GM21825 (cell line): ENCODE measurements around the gene CYP2W1.
A peak's percentile ranks its signal among the peaks of the same experiment; 100 is the strongest.
"Not testable (repeated sequence)": the region's sequence is repeated elsewhere in the genome, so short reads cannot be mapped to it uniquely, and the experiment has no call there.

Source experiments
- ATAC-seq: cut with Tn5 transposase; IDR thresholded peaks from one replicate; pipeline ENCODE4 v1.9.1; 2021; ENCODE audit warnings: mild to moderate bottlenecking, moderate library complexity; ENCODE audit not compliant: unreplicated experiment

CYP2W1 gene, protein sequence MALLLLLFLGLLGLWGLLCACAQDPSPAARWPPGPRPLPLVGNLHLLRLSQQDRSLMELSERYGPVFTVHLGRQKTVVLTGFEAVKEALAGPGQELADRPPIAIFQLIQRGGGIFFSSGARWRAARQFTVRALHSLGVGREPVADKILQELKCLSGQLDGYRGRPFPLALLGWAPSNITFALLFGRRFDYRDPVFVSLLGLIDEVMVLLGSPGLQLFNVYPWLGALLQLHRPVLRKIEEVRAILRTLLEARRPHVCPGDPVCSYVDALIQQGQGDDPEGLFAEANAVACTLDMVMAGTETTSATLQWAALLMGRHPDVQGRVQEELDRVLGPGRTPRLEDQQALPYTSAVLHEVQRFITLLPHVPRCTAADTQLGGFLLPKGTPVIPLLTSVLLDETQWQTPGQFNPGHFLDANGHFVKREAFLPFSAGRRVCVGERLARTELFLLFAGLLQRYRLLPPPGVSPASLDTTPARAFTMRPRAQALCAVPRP

DNA sequence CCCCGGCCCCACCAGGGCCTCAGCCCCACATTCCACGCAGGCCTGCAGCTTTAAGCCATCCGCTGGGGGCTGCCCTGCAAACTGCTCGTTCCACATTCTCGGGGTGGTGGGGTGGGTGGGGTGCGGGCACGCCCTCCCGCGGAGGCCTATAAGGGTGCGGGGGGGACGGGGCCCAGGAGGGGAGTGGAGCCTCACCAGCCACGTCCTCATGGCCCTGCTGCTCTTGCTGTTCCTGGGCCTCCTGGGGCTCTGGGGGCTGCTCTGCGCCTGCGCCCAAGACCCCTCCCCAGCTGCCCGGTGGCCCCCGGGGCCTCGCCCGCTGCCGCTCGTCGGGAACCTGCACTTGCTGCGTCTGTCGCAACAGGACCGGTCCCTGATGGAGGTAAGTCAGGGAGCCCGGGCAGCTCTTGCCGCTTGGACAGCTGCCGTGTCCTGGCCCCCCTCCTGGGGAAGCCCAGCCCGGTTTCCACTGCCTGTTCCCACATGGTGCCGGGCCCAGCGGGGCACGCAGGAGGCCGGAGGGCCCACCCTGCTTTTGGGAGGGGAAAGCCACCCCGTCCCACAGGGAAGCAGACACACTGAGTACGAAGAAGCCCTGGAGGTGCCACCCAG lies at the start of gene CYP2W1:
TSS of gene CYP2W1 (plus strand) at position 178 of the 612 bp plus-strand sequence. CDS start at position 209, 31 bp downstream.
- no peak for ATAC-seq

DNA sequence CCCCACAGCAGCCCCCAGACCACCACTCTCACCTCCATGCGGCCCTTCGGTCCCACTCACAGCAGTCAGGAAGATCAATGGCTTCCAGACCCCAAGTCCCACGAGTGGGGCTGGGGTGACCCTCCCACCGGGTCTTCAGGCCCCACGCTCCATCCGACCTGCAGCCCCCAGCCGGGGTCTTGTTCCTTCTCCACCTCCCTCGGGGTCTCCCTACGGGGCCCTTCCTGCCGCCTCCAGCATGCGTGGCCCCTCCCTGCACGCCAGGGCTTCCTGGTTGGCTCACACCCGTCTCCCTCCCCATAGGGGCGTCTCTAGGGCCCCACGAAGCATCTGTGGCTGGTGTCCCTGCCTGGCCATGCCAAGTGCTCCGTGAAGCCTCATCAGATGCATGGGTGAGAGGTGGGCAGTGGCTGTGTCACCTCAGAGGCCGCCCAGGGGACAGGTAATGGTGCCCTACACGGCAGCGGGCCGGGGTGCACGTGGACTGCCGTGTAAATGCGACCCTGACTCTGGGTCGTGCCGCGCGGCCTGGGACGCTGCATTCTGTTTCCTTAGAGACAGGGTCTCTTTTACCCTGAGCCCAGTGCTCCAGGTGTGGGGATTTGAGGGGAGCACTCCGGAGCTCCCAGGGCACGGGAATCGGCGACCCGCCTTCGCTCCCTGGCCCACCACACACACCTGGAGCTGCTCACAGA lies 48.4 kb upstream of the CYP2W1 start:
- ATAC-seq = no peak

DNA sequence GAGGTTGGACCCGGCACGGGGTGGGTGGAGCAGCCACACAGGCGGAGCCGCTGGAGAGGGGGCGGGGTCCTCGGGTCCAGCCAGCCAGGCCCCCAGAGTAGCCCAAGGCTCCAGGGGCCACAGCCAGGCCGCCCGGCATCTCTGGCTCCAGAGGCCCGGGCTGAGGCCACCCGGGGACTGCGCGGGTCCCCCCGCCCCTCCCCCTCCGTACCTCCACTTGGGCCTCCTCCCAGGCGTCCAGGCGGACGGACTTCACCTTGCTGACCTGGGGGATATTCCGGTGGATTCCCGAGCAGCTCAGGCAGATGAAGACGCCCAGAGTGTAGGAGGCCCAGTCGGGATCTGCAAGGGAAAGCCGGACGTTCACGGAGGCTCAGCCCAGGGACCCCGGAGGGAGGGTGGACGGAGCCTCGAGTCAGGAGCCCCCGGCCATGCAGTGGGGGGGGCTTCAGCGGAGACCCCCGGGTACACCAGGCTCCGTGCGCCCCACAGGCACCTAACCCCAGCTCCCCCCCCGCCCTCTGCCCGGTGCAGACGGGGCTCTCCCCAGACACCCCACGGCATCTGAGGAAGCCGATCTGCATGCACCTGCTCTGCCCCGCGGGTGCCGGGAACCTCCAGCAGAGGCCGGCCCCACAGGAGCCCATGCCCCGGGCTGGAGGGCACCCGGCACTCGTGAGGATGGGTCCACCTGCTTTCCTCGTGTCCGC lies 47.7 kb upstream of the CYP2W1 start:
- ATAC-seq = no peak

DNA sequence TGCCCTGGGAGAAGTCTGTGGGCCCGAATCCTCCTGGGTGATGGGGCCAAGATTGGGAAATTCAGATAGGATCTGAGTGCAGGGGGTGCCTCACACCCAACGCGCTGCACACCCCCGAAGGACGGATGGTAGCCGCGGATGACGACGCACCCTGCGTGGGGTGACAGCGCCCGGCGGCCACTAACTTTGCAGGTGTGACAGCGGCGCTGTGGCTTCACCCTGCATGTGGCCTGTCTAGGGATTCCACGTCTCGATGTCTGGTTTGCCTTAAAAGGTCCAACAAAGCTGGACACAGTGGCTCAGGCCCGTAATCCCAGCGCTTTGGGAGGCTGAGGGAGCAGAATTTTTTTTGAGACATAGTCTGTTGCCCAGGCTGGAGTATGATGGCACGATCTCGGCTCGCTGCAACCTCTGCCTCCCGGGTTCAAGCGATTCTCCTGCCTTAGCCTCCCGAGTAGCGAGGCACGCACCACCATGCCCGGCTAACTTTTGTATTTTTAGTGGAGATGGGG lies 47.1 kb upstream of the CYP2W1 start:
- no peak for ATAC-seq

DNA sequence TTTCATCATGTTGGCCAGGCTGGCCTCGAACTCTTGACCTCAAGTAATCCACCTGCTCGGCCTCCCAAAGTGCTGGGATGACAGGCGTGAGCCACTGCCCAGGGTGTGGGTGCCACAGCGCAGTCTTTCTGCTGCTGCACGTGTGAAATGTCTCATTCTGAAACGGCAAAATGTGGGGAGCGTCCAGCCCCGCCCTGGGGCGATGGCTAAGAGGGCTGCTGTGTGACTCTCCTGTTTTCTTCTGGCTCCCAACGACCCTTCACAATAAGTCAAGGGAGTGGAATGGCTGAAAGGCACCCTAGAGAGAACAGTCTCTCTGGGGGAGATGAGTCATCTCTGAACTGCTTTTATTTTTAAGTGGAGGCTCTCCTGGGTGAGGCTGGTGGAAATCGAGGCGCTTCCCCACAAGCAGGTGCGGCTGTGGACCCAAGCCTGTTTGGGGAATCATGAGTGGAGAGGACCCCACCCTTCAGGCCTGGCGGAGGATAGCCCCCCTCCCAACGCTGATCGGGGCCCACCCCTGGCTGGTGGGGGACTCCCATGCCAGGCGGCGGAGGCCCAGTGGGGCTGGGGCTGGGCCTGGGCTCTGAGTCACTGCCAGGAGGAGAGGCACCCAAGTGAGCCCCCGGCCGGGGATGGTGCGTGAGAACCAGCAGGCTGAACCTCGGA lies 46.5 kb upstream of the CYP2W1 start:
- ATAC-seq = peak; percentile 70

DNA sequence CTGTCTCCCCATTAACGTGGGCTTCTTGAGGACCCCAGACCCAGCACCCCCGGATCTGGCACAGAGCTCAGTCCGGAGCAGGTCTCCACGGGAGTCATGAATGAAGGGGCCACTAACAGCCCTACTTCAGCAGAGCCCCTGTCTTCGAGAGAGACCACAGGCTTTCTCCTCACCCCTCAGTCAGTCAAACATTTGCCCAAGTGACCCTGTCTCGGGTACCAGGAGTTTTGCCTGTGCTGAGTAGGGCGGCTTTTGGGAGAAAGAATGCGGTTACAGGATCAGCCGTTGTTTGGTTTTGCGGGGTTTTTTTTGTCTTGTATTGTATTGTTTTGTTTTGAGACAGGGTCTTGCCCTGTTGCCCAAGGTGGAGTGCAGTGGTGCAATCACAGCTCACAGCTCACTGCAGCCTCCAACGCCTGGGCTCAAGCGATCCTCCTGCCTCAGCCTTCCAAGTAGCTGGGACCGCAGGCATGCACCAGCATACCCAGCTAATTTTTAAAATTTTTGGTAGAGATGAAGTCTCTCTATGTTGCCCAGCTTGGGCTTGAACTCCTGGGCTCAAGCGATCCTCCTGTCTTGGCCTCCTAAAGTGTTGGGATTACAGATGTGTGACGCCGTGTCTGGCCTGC lies 45.0 kb upstream of the CYP2W1 start:
- no peak for ATAC-seq

DNA sequence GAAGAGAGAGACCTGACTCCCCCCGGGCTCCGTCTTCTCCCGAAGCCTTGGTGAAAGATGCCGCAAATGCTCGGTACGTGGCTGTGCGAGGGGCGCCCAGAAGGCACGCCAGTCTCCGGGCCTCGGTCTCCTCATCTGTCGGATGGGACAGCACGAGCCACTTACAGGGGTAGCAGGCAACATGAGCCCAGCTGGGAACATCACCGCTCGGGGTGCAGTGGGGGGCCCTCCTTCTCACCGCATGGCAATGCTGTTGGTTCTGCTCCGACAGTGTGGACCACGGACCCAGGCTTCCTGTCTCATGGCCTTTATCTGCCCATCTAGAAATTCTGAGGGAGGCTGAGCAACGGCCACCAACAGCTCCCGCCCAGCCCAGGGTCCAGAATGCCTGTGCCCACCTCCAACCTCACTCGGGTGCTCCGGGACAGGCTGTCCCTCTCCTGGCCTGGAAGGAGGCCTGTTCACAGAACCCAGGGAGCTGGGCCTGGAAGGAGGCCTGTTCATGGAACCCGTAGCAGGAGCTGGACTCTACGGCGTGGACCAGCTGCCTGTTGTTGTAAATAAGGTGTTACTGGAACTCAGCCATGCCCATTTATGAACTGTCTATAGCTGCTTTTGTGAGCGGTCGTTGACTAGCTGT lies 44.3 kb upstream of the CYP2W1 start:
- ATAC-seq = no peak

DNA sequence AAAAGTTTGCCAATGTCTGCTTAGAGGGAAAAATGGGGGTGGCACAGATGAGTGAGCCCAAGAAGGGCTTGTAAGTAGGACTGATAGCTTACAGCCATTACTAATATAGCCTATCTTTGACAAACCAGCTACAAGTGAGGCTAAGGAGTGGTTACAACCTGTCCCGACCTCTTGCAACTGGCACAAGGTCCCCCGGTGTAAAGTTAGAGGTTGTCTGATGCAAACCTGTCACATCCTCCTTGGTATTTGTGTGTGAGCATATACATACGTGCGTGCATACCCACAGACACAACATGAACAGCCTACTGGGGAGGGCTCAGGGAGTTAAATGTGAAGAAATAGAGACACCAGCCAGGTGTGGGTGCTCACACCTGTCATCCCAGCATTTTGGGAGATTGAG lies 43.1 kb upstream of the CYP2W1 start:
- ATAC-seq = no peak

DNA sequence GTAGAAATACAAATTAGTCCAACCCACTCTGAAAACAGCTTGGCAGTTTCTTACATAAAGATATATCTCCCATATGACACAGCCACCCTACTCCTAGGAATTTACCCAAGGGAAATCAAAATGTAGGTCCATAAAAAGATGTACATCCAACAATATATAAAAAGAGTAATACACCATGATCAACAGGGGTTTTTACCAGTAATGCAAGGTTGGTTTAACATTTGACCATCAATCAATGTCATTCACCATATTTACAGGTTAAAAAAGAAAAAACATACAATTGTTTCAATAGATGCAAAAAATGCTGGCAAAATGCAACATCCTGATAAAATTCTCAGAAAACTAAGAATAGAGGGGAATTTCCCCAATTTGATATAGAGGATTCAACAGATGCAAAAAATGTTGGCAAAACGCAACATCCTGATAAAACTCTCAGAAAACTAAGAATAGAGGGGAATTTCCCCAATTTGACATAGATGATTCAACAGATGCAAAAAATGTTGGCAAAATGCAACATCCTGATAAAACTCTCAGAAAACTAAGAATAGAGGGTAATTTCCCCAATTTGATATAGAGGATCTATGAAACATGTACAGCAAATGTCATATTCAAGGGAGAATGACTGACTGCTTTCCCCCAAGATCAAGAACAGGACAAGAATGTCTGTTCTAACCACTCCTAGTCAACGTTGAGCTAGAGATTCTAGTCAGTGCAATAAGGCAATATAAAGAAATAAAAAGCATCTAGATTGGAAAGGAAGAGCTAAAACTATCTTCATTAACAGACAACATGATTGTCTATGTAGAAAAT lies 42.2 kb upstream of the CYP2W1 start:
- ATAC-seq = no peak

DNA sequence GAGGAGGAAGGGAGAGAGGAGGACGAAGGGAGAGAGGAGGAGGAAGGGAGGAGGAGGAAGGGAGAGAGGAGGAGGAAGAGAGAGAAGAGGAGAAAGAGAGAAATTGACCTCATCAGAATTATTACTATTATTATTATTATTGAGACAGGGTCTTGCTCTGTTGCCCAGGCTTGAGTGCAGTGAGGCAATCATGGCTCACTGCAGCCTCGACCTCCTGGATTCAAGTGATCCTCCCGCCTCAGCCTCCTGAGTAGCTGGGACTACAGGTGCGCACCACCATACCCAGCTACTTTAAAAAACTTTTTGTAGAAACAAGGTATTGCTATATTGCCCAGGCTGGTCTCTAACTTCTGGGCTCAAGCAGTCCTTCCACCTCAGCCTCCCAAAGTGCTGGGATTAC lies 39.2 kb upstream of the CYP2W1 start:
- ATAC-seq = not testable (repeated sequence)

DNA sequence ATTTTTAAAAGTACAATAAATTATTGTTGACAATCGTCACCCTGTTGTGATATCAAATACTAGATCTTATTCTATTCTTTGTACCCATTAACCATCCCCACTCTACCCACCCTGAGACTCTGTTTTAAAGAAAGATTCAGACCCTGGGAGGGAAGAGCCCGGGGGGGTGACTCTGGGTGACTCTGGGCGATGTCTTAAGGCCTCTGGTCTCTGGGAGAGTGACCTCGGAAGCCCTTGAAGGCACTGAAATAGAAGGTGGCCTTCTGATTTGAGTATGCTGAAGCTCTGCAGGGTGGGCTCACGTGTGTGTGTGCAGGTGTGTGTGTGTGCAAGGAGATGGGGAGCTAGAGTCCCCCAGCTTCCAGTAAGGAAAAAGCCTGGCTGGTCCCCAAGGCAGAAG lies 38.2 kb upstream of the CYP2W1 start:
- ATAC-seq = no peak

DNA sequence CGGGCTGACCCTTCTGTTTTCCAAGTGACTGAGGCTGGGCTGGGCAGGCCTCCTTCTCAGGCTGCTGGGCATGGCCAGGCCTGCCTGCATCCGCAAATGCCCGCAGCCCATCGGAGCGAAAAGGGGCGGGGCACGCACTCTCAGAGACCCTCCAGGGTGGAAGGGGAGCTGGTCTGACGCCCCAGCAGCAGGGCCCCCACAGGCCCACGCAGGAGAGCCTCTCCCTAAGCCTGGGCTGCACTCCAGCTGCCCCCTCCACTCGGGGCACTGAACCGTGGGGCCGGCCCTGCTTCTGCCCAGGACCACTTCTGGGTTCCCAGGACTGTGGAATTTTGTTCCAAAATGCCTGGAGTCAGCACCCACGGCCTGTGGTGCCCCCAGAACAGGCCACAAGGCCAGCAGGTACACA lies 37.8 kb upstream of the CYP2W1 start:
- no peak for ATAC-seq

DNA sequence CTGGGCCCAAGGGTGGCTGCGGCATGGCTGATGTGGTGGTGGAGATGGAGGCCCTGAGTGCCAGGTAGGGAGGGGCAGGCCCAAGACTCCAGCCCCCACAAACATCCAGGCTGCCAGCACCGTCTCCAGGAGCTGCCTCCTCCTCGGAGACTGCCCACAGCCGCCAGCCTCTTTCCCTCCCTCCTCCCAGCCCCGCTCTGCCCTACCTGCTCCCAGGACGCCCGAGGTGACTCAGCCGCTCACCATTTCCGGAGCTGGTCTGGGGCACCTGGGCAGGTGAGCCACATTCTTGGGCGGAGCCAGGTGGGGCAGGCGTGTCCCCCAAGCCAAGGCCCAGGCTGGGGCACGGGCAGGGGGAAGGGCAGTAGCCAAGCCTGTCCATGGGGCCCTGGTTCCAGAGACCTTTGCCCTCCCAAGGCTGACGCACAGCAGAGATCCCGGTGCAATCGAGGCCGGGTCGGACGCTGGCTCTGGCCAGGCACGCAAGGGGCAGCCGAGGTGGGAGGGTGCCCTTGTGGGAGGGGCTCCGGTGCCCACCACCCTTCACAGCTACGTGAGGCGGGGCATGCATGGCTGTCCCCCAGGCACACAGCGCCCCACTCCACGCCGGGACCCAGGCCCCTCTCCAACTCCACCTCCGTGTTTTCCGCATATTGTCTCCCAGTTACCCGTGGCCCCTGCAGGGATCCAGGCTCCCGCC lies 37.3 kb upstream of the CYP2W1 start:
- ATAC-seq = no peak

DNA sequence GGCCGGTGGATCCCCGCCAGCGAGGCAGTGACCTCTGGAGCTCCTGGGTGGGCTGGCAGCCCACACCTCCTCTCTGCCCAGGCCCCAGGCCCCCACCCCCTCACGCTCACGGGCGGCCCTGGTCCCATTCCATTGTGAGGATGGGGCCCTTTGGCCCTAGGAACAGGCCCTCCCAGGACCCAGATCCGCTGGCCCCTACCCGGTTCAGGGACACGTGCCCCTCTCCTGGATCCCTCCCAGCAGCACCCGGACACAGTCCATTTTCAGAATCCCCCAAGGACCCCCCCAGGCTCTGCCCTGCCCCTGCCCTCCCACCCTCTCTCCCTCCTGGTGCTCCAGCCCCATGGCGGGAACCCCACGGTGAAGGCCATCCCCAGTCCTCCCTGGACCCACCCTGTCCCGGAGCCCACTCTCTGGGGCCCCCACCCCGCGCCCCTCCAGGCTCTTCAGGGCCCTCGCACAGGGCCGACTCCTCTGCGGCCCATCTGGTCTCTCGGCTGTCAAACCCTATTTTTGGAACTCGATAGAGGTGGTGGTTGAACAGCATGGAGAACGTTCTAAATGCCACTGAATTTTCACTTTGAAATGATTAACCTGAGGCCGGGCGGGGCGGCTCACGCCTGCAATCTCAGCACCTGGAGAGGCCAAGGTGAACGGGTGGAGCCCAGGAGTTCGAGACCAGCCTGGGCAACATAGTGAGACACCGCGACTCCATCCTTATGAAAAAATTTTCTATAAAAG lies 36.6 kb upstream of the CYP2W1 start:
- no peak for ATAC-seq

DNA sequence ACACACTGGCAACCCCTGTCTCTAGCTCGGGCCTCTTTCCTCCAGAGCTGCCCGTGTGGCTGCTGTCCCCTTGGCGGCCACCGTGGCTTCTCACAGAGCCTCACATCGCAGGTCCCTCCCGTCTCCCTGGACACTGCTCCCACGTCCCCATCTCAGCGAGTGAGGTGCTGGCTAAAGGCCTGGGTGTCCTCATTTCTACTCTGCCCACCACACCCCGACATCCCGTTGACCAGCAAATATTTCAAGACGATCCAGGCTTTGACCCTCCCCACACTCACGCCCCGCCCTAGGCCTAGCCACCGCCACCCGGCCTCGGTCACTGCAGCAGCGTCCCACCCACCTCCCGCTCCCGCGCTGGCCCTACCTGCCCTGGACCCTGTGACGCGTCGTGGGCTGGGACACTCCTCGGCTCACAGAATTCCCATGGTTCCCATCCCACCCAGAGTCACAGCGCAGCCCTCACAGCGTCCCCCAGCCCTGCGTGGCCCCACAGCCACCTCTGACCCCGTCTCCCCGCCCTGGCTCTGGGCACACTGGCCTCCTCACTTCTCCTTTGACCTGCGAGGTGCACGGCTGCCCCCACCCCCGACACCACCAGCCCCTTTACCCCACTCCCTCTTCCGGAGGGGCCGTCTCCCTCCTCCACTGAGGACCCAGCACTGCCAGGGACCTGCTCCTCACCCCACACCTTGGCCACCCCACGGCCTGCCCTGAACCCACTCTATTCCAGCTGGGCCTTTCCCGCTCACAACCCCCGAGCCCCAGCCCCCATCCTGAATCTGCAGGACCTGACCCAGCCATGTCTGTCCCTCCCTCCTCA lies 35.4 kb upstream of the CYP2W1 start:
- ATAC-seq = no peak
